ENCODE data around the gene TGOLN2. TPM values are rescaled to one million over a fixed set of nuclear protein-coding genes. Genes with fewer than 3 reads are reported as not detected.

The TGOLN2 gene
- total RNA-seq = 149 and 163 TPM in 2 replicates

DNA sequence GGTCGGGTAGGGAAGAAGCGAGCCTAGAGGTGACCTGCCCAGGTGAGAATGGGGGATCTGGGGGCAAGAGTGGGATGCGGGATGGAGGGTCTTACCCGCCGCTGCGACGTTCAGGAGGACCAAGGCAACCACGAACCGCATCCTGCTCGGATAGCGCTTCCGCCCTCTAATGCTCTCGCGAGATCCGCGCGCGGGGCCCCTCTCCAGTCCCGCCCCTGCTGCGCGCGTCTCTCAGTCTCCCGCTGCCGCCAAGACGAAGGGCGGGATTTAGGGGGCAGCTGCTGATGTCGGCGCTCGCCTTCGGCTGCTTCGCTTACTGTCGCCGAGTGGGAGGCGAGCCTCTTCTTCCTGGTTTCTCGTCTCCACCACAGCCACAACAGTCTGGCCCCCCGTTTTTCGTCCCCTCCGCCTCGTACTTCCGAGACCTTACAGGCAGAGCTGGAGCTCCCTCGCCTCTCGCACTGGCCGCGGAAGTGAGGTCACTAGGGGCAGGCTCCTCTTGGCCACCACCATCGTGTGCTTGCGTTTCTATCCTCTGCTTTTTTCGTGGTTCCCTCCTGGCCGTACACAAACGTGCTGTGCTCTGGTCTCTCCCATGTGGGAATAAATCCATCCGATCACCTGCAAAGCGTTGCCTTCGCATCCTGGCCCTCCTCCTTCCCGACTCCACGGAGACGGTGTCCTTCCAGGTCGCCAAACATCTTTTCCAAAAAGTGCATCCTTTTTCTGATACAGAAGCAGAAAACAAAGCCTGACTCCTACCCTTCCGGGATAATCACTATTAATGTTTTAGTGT, at the start of gene TGOLN2:
Gene TGOLN2 (minus strand): TSS at position 168 of the 796 bp plus-strand sequence. CDS start 27 bp downstream, at position 141.

DNA sequence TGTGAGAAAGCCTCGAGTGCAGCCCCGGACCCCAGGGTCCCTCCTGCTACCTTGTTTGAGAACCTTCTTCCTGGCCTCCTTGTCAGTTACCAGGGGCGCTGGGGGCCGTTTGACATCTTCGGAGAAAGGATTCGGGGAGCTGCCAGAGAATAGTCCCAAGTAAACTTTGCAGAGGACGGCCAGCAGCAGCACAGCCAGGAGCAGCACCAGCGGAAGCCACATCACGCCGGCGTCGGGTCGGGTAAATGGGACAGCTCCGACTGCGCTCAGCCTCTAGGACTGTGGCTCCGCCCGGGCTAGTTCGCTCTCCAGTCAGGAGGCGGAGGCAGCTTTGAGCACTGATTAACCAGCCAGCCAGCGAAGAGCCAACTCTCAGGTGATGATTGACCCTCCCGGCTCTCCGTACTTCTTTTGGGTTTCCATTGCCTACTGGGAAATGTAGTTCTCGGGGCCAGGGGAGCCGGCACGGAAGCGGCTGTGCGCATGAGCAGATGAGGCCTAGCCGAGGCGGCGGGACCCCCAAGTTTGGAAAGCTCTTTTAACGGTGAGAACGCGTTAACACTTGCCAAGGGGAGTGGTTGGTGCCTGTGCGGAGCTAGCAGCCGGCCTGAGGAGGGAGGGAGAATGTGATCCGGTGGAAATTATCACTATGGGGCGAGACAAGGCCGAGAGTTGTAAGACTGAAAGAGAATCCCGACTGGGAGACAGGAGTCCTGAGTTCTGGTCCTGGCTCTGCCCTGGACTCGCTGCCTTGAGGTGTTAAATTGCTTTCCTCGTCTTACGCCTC, 26.7 kb upstream of the TGOLN2 start, which contains the start of the genes ELMOD3 and RETSAT:
Gene ELMOD3 (plus strand): TSS at position 484 of the 787 bp plus-strand sequence. CDS start 2,430 bp downstream, outside the sequence.
Gene RETSAT (minus strand): TSS at position 243 of the 787 bp plus-strand sequence. CDS start 21 bp downstream, at position 222.

Small RNA genes within 50 kb of the gene (small RNA-seq; reads per million reads assigned to genes)
- gene AC062037.1 (not detected), gene RF00019 (not detected), gene RN7SL113P (not detected)

Other genes starting within 250 kb of the TGOLN2 start
- 6.2 and 8.3 TPM in 2 replicates for gene TCF7L1, start 194.6 kb downstream of the TGOLN2 start, total RNA-seq
- 49.2 and 67.9 TPM in 2 replicates for gene RETSAT, start 26.5 kb upstream of the TGOLN2 start, total RNA-seq
- gene ELMOD3, start 26.8 kb upstream of the TGOLN2 start, total RNA-seq = 14.2 and 18.6 TPM in 2 replicates
- gene CAPG, start 82.4 kb upstream of the TGOLN2 start, total RNA-seq = 33.6 and 40.4 TPM in 2 replicates
- gene SH2D6, start 90.7 kb upstream of the TGOLN2 start, total RNA-seq = not detected in 2 replicates
- 93.4 and 101 TPM in 2 replicates for gene MAT2A, start 211.2 kb upstream of the TGOLN2 start, total RNA-seq
- gene GGCX, start 233.5 kb upstream of the TGOLN2 start, total RNA-seq = 40.2 and 43.5 TPM in 2 replicates
- 14.0 and 27.4 TPM in 2 replicates for gene VAMP8, start 249.6 kb upstream of the TGOLN2 start, total RNA-seq